ENCODE measurements around the gene PTPN22.

DNA sequence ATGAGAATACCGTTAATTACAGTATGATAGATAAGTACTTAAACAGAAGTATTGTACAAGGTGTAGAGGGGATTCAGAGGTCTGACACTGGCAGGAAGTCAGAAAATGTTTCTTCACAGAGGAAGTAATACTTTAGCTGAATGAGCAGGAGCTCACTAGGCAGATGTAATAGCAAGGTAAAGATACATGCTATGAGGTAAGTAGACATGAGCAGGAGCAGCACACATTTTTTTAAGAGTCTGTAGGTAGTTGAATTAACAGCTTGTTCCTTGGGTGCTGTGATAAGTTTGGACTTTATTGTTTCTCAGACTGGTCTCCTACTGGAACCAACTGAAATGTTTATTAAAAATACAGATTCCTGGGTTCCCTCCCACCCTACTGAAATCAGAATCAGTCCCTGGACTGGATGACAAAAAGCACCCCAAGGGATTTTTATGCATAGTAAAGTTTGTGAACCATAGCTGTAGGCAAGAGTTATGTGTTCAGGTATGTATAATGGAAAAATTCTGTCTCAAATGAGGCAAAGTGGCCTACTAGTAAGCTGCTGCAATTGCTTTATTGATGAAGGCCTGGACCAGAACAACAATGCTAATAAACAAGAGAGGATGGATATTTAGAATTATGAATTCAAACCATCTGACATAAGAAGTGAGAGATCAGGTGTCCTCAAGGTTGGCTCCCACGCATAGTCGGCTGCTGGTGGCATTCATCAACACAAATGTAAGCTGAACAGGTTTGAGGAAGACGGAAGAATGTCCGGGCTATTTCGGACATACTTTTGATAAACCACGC lies 32.2 kb upstream of the PTPN22 start:
- TF ChIP-seq, protein P1, sequence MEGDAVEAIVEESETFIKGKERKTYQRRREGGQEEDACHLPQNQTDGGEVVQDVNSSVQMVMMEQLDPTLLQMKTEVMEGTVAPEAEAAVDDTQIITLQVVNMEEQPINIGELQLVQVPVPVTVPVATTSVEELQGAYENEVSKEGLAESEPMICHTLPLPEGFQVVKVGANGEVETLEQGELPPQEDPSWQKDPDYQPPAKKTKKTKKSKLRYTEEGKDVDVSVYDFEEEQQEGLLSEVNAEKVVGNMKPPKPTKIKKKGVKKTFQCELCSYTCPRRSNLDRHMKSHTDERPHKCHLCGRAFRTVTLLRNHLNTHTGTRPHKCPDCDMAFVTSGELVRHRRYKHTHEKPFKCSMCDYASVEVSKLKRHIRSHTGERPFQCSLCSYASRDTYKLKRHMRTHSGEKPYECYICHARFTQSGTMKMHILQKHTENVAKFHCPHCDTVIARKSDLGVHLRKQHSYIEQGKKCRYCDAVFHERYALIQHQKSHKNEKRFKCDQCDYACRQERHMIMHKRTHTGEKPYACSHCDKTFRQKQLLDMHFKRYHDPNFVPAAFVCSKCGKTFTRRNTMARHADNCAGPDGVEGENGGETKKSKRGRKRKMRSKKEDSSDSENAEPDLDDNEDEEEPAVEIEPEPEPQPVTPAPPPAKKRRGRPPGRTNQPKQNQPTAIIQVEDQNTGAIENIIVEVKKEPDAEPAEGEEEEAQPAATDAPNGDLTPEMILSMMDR (optimal IDR thresholded peaks at IDR 0.05 in 1 of 3, IDR thresholded peaks at IDR 0.05 in 1 of 3, conservative IDR thresholded peaks at IDR 0.05 in 1 of 3; ENCODE audit: extremely low read depth in 1 of 3, insufficient read depth in 2 of 3, low read length in 3 of 3): no peak
- no peak for TF ChIP-seq EZH2 (IDR thresholded peaks at IDR 0.05; ENCODE audit: low read length)
